ENCODE data around the gene HM13. TPM values are rescaled to one million over a fixed set of nuclear protein-coding genes. Genes with fewer than 3 reads are reported as not detected.

HM13 gene
- total RNA-seq, 1 experiment from 2014 or later: 103 TPM

DNA sequence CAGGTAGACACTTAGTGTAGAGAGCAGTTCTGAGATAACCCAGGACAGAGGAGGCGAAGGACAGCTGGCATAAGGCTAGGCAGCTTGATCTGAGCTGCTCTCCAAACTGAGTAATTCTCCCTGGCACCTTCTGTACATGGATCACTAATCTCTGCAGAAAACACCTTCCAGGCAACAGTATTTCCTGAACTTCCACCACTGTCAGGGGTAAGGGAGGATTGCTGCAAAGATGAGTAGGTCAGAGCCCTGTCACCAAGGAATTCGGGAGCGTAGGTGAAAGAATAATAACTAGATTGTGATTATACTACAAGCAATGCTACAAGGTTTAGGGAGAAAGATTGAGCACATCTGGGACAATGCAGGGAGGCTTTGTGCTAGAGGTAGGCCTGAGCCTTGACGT lies 1.9 kb downstream of the HM13 start:
- H3K36me3 Mint-ChIP-seq: peaks cover 3% of the 10 kb centered on the region
- H3K4me1 Mint-ChIP-seq: no peaks in the 10 kb centered on the region
- ChIA-PET CTCF (interaction anchor here (1.6 kb wide), 1 partner anchor 41 kb away, joined by 10 read pairs; no protein-coding TSS in a partner anchor), POLR2A (no interaction called here)
- H3K4me3 Mint-ChIP-seq: no peak overlapping the region
- TF ChIP-seq ATF1 (CRISPR knock-in tag; IDR thresholded peaks at IDR 0.05) (no peak), GABPB1 (CRISPR knock-in tag; IDR thresholded peaks at IDR 0.05) (0 out of 2 replicates have a peak, but pooled peaks have one; percentile 39)
- TF ChIP-seq, protein P1, sequence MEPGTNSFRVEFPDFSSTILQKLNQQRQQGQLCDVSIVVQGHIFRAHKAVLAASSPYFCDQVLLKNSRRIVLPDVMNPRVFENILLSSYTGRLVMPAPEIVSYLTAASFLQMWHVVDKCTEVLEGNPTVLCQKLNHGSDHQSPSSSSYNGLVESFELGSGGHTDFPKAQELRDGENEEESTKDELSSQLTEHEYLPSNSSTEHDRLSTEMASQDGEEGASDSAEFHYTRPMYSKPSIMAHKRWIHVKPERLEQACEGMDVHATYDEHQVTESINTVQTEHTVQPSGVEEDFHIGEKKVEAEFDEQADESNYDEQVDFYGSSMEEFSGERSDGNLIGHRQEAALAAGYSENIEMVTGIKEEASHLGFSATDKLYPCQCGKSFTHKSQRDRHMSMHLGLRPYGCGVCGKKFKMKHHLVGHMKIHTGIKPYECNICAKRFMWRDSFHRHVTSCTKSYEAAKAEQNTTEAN (CRISPR knock-in tag; IDR thresholded peaks at IDR 0.05): no peak
- no peaks in the 10 kb centered on the region for H3K27me3 Mint-ChIP-seq (ENCODE audit: low read depth)
- DNase-seq (ENCODE audit: low spot score) (no peak), ATAC-seq (no peak)
- H3K27ac Mint-ChIP-seq: no peak overlapping the region
- H3K9me3 Mint-ChIP-seq: no peaks in the 10 kb centered on the region

DNA sequence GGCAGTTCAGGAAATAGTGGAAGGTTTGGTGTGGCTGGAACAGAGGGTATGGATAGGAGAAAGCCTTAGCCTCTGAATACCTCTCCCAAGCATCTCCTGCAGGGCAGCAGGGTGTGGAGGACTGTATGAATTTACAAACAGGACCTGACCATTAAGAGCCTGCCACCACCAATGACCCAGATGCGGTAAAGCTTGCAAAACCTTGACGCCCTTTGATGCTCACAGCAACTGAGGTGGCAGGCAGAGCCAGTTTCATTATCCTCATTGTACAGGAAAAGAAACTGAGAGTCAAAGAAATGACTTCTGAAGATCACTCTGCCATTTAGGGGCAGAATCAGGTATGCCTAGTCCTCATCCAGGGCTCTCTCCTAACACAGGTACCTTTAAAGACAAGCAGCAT lies 2.4 kb downstream of the HM13 start:
- no peak overlapping the region for H3K27ac Mint-ChIP-seq
- no peak overlapping the region for H3K4me3 Mint-ChIP-seq
- H3K9me3 Mint-ChIP-seq: no peaks in the 10 kb centered on the region
- TF ChIP-seq, protein P2, sequence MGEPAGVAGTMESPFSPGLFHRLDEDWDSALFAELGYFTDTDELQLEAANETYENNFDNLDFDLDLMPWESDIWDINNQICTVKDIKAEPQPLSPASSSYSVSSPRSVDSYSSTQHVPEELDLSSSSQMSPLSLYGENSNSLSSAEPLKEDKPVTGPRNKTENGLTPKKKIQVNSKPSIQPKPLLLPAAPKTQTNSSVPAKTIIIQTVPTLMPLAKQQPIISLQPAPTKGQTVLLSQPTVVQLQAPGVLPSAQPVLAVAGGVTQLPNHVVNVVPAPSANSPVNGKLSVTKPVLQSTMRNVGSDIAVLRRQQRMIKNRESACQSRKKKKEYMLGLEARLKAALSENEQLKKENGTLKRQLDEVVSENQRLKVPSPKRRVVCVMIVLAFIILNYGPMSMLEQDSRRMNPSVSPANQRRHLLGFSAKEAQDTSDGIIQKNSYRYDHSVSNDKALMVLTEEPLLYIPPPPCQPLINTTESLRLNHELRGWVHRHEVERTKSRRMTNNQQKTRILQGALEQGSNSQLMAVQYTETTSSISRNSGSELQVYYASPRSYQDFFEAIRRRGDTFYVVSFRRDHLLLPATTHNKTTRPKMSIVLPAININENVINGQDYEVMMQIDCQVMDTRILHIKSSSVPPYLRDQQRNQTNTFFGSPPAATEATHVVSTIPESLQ (CRISPR knock-in tag; IDR thresholded peaks at IDR 0.05): no peak
- TF ChIP-seq, protein P3, sequence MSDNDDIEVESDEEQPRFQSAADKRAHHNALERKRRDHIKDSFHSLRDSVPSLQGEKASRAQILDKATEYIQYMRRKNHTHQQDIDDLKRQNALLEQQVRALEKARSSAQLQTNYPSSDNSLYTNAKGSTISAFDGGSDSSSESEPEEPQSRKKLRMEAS (CRISPR knock-in tag; IDR thresholded peaks at IDR 0.05): no peak
- TF ChIP-seq, protein P4, sequence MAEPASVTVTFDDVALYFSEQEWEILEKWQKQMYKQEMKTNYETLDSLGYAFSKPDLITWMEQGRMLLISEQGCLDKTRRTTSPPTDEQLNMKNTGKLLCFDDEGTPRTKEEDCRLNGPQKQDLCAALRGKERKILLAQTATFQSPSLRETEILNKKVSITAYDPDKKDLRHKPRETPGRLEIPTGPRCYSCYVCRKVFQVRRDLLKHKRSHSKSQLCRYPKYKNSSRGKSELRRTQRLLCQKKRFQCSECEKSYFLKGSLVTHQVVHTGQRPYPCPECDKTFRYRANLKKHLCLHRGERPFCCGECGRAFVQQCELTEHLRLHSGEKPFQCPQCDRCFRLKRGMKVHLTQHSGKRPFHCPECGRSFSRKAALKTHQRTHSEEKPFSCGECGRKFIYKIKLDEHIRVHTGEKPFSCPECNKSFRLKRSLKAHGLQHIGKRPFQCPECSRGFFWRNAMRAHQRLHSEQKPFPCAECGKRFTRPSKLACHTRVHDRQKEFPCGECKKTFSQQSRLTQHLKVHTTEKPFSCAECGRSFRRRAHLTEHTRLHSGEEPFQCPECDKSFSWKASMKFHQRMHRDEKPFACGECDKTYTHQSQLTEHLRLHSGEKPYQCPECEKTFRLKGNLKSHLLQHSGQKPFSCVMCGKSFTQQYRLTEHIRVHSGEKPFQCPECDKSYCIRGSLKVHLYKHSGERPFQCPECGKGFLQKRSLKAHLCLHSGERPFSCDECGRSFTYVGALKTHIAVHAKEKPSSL (CRISPR knock-in tag; conservative IDR thresholded peaks at IDR 0.05): no peak
- TF ChIP-seq, protein P5, sequence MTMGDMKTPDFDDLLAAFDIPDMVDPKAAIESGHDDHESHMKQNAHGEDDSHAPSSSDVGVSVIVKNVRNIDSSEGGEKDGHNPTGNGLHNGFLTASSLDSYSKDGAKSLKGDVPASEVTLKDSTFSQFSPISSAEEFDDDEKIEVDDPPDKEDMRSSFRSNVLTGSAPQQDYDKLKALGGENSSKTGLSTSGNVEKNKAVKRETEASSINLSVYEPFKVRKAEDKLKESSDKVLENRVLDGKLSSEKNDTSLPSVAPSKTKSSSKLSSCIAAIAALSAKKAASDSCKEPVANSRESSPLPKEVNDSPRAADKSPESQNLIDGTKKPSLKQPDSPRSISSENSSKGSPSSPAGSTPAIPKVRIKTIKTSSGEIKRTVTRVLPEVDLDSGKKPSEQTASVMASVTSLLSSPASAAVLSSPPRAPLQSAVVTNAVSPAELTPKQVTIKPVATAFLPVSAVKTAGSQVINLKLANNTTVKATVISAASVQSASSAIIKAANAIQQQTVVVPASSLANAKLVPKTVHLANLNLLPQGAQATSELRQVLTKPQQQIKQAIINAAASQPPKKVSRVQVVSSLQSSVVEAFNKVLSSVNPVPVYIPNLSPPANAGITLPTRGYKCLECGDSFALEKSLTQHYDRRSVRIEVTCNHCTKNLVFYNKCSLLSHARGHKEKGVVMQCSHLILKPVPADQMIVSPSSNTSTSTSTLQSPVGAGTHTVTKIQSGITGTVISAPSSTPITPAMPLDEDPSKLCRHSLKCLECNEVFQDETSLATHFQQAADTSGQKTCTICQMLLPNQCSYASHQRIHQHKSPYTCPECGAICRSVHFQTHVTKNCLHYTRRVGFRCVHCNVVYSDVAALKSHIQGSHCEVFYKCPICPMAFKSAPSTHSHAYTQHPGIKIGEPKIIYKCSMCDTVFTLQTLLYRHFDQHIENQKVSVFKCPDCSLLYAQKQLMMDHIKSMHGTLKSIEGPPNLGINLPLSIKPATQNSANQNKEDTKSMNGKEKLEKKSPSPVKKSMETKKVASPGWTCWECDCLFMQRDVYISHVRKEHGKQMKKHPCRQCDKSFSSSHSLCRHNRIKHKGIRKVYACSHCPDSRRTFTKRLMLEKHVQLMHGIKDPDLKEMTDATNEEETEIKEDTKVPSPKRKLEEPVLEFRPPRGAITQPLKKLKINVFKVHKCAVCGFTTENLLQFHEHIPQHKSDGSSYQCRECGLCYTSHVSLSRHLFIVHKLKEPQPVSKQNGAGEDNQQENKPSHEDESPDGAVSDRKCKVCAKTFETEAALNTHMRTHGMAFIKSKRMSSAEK (CRISPR knock-in tag; IDR thresholded peaks at IDR 0.05; ENCODE audit: borderline replicate concordance): no peak
- TF ChIP-seq, protein P6, sequence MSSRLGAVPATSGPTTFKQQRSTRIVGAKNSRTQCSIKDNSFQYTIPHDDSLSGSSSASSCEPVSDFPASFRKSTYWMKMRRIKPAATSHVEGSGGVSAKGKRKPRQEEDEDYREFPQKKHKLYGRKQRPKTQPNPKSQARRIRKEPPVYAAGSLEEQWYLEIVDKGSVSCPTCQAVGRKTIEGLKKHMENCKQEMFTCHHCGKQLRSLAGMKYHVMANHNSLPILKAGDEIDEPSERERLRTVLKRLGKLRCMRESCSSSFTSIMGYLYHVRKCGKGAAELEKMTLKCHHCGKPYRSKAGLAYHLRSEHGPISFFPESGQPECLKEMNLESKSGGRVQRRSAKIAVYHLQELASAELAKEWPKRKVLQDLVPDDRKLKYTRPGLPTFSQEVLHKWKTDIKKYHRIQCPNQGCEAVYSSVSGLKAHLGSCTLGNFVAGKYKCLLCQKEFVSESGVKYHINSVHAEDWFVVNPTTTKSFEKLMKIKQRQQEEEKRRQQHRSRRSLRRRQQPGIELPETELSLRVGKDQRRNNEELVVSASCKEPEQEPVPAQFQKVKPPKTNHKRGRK (CRISPR knock-in tag; IDR thresholded peaks at IDR 0.05; ENCODE audit: borderline replicate concordance): no peak
- TF ChIP-seq NR2C2 (CRISPR knock-in tag; IDR thresholded peaks at IDR 0.05) (no peak), KAT7 (CRISPR knock-in tag; IDR thresholded peaks at IDR 0.05; ENCODE audit: borderline replicate concordance) (no peak), ZBTB21 (CRISPR knock-in tag; IDR thresholded peaks at IDR 0.05; ENCODE audit: borderline replicate concordance) (no peak), SP1 (CRISPR knock-in tag; conservative IDR thresholded peaks at IDR 0.05) (no peak)
- TF ChIP-seq, protein P7, sequence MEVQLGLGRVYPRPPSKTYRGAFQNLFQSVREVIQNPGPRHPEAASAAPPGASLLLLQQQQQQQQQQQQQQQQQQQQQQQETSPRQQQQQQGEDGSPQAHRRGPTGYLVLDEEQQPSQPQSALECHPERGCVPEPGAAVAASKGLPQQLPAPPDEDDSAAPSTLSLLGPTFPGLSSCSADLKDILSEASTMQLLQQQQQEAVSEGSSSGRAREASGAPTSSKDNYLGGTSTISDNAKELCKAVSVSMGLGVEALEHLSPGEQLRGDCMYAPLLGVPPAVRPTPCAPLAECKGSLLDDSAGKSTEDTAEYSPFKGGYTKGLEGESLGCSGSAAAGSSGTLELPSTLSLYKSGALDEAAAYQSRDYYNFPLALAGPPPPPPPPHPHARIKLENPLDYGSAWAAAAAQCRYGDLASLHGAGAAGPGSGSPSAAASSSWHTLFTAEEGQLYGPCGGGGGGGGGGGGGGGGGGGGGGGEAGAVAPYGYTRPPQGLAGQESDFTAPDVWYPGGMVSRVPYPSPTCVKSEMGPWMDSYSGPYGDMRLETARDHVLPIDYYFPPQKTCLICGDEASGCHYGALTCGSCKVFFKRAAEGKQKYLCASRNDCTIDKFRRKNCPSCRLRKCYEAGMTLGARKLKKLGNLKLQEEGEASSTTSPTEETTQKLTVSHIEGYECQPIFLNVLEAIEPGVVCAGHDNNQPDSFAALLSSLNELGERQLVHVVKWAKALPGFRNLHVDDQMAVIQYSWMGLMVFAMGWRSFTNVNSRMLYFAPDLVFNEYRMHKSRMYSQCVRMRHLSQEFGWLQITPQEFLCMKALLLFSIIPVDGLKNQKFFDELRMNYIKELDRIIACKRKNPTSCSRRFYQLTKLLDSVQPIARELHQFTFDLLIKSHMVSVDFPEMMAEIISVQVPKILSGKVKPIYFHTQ (CRISPR knock-in tag; IDR thresholded peaks at IDR 0.05): no peak
- ChIA-PET CTCF (interaction anchor here (0.7 to 1.6 kb wide), 4 partner anchors 9 to 46 kb away, joined by 3 to 10 read pairs (median 6); no protein-coding TSS in a partner anchor), POLR2A (no interaction called here)
- peaks cover 3% of the 10 kb centered on the region for H3K36me3 Mint-ChIP-seq
- H3K27me3 Mint-ChIP-seq (ENCODE audit: low read depth): no peaks in the 10 kb centered on the region
- no peaks in the 10 kb centered on the region for H3K4me1 Mint-ChIP-seq
- no peak for DNase-seq (ENCODE audit: low spot score)
- no peak for ATAC-seq

All from WTC11 (cell line).